ENCODE results near the gene QSER1. TPM values are rescaled to one million over a fixed set of nuclear protein-coding genes. Genes with fewer than 3 reads are reported as not detected.

The QSER1 gene
- 19.5 TPM for polyA plus RNA-seq
- long read RNA-seq, donor 1 = 0 reads
- long read RNA-seq, donor 2, partial matches to known transcripts = 9 of 9 reads
- long read RNA-seq, donor 2, other reads (novel, unspliced or antisense) = 0 of 9 reads
- long read RNA-seq, donor 3 = 0 reads
- long read RNA-seq, donor 4 = 0 reads
- long read RNA-seq, donor 5, partial matches to known transcripts = 0 of 1 reads
- long read RNA-seq, donor 5, other reads (novel, unspliced or antisense) = 0 of 1 reads
- long read RNA-seq, donor 6, partial matches to known transcripts = 0 of 1 reads
- long read RNA-seq, donor 6, other reads (novel, unspliced or antisense) = 0 of 1 reads
- long read RNA-seq, donor 7, partial matches to known transcripts = 0 of 1 reads
- long read RNA-seq, donor 7, other reads (novel, unspliced or antisense) = 0 of 1 reads
- long read RNA-seq, donor 8, full-length matches to known transcripts = 1 of 9 reads
- long read RNA-seq, donor 8, partial matches to known transcripts = 8 of 9 reads
- long read RNA-seq, donor 8, other reads (novel, unspliced or antisense) = 0 of 9 reads
- long read RNA-seq, donor 9, partial matches to known transcripts = 0 of 1 reads
- long read RNA-seq, donor 9, other reads (novel, unspliced or antisense) = 0 of 1 reads
- long read RNA-seq, donor 10, full-length matches to known transcripts = 2 of 2 reads
- long read RNA-seq, donor 10, partial matches to known transcripts = 0 of 2 reads
- long read RNA-seq, donor 10, other reads (novel, unspliced or antisense) = 0 of 2 reads
- long read RNA-seq, donor 11, partial matches to known transcripts = 0 of 2 reads
- long read RNA-seq, donor 11, other reads (novel, unspliced or antisense) = 0 of 2 reads

GRCh38 chr11:32892355-32893092 lies at the start of gene QSER1:
TSS of gene QSER1 (plus strand) at chr11:32892811. CDS start at chr11:32893126, 315 bp downstream.
- peak; percentile 49 to 89 for DNase-seq
- peak within 1 kb of the TSS; percentile 88 for H3K4me3 ChIP-seq (ENCODE audit: low read length)
- peak within 1 kb of the TSS; percentile 90 for H3K27ac ChIP-seq (ENCODE audit: low read length)
- no peaks in the 10 kb centered on the region for H3K27me3 ChIP-seq (ENCODE audit: control insufficient read depth, insufficient read depth, low read length)
- H3K36me3 ChIP-seq (ENCODE audit: control insufficient read depth, insufficient read depth, low read length) = no peaks in the 10 kb centered on the region
- H3K9me3 ChIP-seq (ENCODE audit: control insufficient read depth, low read depth, low read length) = peaks cover 6% of the 10 kb centered on the region
- no CpG with 5 or more reads among the region's 91 CpGs for WGBS (ENCODE audit: insufficient coverage, low lambda C conversion rate)
- peaks cover 8% of the 10 kb centered on the region for H3K4me1 ChIP-seq (ENCODE audit: control insufficient read depth, insufficient read depth, low read length)

DNA sequence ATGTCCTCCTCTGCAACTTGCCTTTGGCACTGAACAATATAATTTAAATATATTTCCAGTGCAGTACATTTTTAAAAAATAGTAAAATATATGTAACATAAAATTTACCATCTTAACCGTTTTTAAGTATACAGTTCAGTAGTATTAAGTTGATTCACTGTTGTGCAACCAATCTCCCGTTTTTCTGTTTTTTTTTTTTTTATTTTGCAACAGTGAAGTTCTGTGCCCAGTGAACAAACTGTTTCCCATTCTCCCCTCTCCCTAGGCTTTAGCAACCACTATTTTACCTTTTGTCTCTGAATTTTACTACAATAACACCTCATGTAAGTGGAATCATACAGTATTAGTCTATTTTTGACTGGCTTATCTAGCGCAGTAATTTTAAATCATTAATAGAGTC lies 49.1 kb upstream of the QSER1 start:
- no peaks in the 10 kb centered on the region for H3K27me3 ChIP-seq (ENCODE audit: control insufficient read depth, insufficient read depth, low read length)
- no peak overlapping the region for H3K27ac ChIP-seq (ENCODE audit: low read length)
- no peaks in the 10 kb centered on the region for H3K4me1 ChIP-seq (ENCODE audit: control insufficient read depth, insufficient read depth, low read length)
- WGBS (ENCODE audit: insufficient coverage, low lambda C conversion rate) = 91% methylated on average over 3 of the region's 3 CpGs
- H3K9me3 ChIP-seq (ENCODE audit: control insufficient read depth, low read depth, low read length) = no peaks in the 10 kb centered on the region
- H3K36me3 ChIP-seq (ENCODE audit: control insufficient read depth, insufficient read depth, low read length) = no peaks in the 10 kb centered on the region
- DNase-seq = no peak
- H3K4me3 ChIP-seq (ENCODE audit: low read length) = no peak overlapping the region

DNA sequence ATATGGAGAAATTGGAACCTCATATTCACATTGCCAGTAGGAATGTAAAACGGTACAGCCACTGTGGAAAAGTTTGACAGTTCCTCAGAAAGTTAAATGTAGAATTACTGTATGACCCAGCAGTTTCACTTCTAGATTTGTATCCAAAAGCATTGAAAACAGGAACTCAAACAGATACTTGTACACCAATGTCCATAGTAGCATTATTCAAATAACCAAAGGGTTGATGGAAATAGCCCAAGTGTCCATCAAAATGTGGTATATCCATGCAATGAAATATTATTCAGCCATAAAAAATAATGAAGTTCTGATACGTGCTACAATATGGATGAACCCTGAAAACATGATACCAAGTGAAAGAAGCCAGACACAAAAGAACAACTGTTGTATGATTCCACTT lies 45.1 kb upstream of the QSER1 start:
- no peak overlapping the region for H3K27ac ChIP-seq (ENCODE audit: low read length)
- no peaks in the 10 kb centered on the region for H3K27me3 ChIP-seq (ENCODE audit: control insufficient read depth, insufficient read depth, low read length)
- no peaks in the 10 kb centered on the region for H3K4me1 ChIP-seq (ENCODE audit: control insufficient read depth, insufficient read depth, low read length)
- H3K9me3 ChIP-seq (ENCODE audit: control insufficient read depth, low read depth, low read length) = no peaks in the 10 kb centered on the region
- H3K4me3 ChIP-seq (ENCODE audit: low read length) = no peak overlapping the region
- H3K36me3 ChIP-seq (ENCODE audit: control insufficient read depth, insufficient read depth, low read length) = no peaks in the 10 kb centered on the region
- DNase-seq = no peak
- no CpG with 5 or more reads among the region's 2 CpGs for WGBS (ENCODE audit: insufficient coverage, low lambda C conversion rate)

- no peaks in the 10 kb centered on the region for H3K27me3 ChIP-seq (ENCODE audit: control insufficient read depth, insufficient read depth, low read length)
- 100% methylated on average over 1 of the region's 1 CpG for WGBS (ENCODE audit: insufficient coverage, low lambda C conversion rate)
- DNase-seq = no peak
Measured at GRCh38 chr11:32849761-32850160, 42.9 kb upstream of the QSER1 start.

GRCh38 chr11:32851251-32851650 lies 41.4 kb upstream of the QSER1 start:
- 100% methylated on average over 1 of the region's 1 CpG for WGBS (ENCODE audit: insufficient coverage, low lambda C conversion rate)
- no peak overlapping the region for H3K27ac ChIP-seq (ENCODE audit: low read length)

More at GRCh38 chr11:32849761-32850160, 42.9 kb upstream of the QSER1 start:
- Histone ChIP-seq H3K4me3 (ENCODE audit: low read length) (no peak overlapping the region), H3K9me3 (ENCODE audit: control insufficient read depth, low read depth, low read length) (no peaks in the 10 kb centered on the region), H3K36me3 (ENCODE audit: control insufficient read depth, insufficient read depth, low read length) (peaks cover 2% of the 10 kb centered on the region), H3K27ac (ENCODE audit: low read length) (no peak overlapping the region), H3K4me1 (ENCODE audit: control insufficient read depth, insufficient read depth, low read length) (no peaks in the 10 kb centered on the region)

DNA sequence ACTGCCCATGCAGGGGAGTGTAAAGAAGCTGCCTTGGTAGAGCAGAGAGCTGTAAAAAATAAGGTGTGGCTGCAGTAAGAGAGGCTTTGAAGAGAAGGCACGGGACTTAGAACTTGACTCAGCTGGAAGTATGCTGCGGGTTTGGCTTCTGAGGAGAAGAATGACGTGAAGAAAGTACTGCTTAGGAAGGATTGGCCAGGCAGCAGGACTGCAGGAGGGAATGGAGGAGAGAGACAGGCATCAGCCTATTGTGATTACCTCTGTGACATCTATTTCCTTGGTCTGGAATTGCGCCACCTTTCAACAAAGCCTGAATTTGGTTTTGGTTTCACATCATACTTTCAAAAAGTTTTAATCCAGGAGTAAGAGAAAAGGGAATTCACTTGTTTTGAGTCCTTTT lies 40.4 kb upstream of the QSER1 start:
- no peak overlapping the region for H3K4me3 ChIP-seq (ENCODE audit: low read length)
- H3K36me3 ChIP-seq (ENCODE audit: control insufficient read depth, insufficient read depth, low read length) = peaks cover 2% of the 10 kb centered on the region
- peak; percentile 86 to 93 for DNase-seq
- peak overlapping the region; percentile 43 for H3K27ac ChIP-seq (ENCODE audit: low read length)
- WGBS (ENCODE audit: insufficient coverage, low lambda C conversion rate) = 33% methylated on average over 1 of the region's 4 CpGs
- H3K4me1 ChIP-seq (ENCODE audit: control insufficient read depth, insufficient read depth, low read length) = no peaks in the 10 kb centered on the region
- no peaks in the 10 kb centered on the region for H3K27me3 ChIP-seq (ENCODE audit: control insufficient read depth, insufficient read depth, low read length)
- no peaks in the 10 kb centered on the region for H3K9me3 ChIP-seq (ENCODE audit: control insufficient read depth, low read depth, low read length)

More at GRCh38 chr11:32851251-32851650, 41.4 kb upstream of the QSER1 start:
- Histone ChIP-seq H3K27me3 (ENCODE audit: control insufficient read depth, insufficient read depth, low read length) (no peaks in the 10 kb centered on the region), H3K4me1 (ENCODE audit: control insufficient read depth, insufficient read depth, low read length) (no peaks in the 10 kb centered on the region), H3K9me3 (ENCODE audit: control insufficient read depth, low read depth, low read length) (no peaks in the 10 kb centered on the region), H3K36me3 (ENCODE audit: control insufficient read depth, insufficient read depth, low read length) (peaks cover 2% of the 10 kb centered on the region), H3K4me3 (ENCODE audit: low read length) (no peak overlapping the region)
- no peak for DNase-seq

GRCh38 chr11:32855601-32856000 lies 37.0 kb upstream of the QSER1 start:
- H3K4me1 ChIP-seq (ENCODE audit: control insufficient read depth, insufficient read depth, low read length) = no peaks in the 10 kb centered on the region
- no peak overlapping the region for H3K4me3 ChIP-seq (ENCODE audit: low read length)
- H3K27me3 ChIP-seq (ENCODE audit: control insufficient read depth, insufficient read depth, low read length) = no peaks in the 10 kb centered on the region
- peaks cover 2% of the 10 kb centered on the region for H3K36me3 ChIP-seq (ENCODE audit: control insufficient read depth, insufficient read depth, low read length)
- H3K9me3 ChIP-seq (ENCODE audit: control insufficient read depth, low read depth, low read length) = no peaks in the 10 kb centered on the region
- H3K27ac ChIP-seq (ENCODE audit: low read length) = no peak overlapping the region
- peak; percentile 12 to 65 for DNase-seq
- 48% methylated on average over 2 of the region's 2 CpGs for WGBS (ENCODE audit: insufficient coverage, low lambda C conversion rate)

DNA sequence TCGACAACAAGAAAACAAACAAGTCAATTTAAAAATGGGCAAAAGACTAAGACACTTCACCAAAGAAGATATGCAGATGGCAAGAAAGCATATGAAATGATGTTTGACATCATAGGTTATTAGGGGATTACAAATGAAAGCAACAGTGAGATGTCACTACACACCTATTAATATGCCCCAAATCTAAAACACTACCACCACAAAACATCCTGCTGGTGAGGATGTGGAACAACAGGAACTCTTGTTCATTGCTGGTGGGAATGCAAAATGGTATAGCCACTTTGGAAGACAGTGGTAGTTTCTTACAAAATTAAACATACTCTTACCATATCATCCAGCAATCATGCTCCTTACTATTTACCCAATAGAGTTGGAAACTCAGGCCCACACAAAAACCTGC lies 33.9 kb upstream of the QSER1 start:
- Histone ChIP-seq H3K9me3 (ENCODE audit: control insufficient read depth, low read depth, low read length) (no peaks in the 10 kb centered on the region), H3K4me3 (ENCODE audit: low read length) (no peak overlapping the region), H3K4me1 (ENCODE audit: control insufficient read depth, insufficient read depth, low read length) (no peaks in the 10 kb centered on the region), H3K27ac (ENCODE audit: low read length) (no peak overlapping the region), H3K27me3 (ENCODE audit: control insufficient read depth, insufficient read depth, low read length) (no peaks in the 10 kb centered on the region), H3K36me3 (ENCODE audit: control insufficient read depth, insufficient read depth, low read length) (no peaks in the 10 kb centered on the region)
- no peak for DNase-seq
- 89% methylated on average over 1 of the region's 1 CpG for WGBS (ENCODE audit: insufficient coverage, low lambda C conversion rate)

- DNase-seq = no peak
- Histone ChIP-seq H3K4me3 (ENCODE audit: low read length) (no peak overlapping the region), H3K4me1 (ENCODE audit: control insufficient read depth, insufficient read depth, low read length) (no peaks in the 10 kb centered on the region), H3K27ac (ENCODE audit: low read length) (no peak overlapping the region), H3K36me3 (ENCODE audit: control insufficient read depth, insufficient read depth, low read length) (no peaks in the 10 kb centered on the region), H3K27me3 (ENCODE audit: control insufficient read depth, insufficient read depth, low read length) (no peaks in the 10 kb centered on the region), H3K9me3 (ENCODE audit: control insufficient read depth, low read depth, low read length) (no peaks in the 10 kb centered on the region)
- no CpG with 5 or more reads among the region's 3 CpGs for WGBS (ENCODE audit: insufficient coverage, low lambda C conversion rate)
Measured at GRCh38 chr11:32861850-32862577, 30.6 kb upstream of the QSER1 start.
